Iris pigment epithelial cell (primary cell): ENCODE measurements around the gene GLT6D1.
A peak's percentile ranks its signal among the peaks of the same experiment; 100 is the strongest.

ENCODE experiments used
- DNase-seq: peaks from one replicate; pipeline ENCODE4 v3.0.0-alpha.2; 2011; ENCODE audit warnings: low read depth

The GLT6D1 gene

GRCh38 chr9:135608294-135608998 is 30.9 kb downstream of the GLT6D1 start:
- DNase-seq = no peak

GRCh38 chr9:135607401-135608293 is 31.7 kb downstream of the GLT6D1 start:
- no peak for DNase-seq

DNA sequence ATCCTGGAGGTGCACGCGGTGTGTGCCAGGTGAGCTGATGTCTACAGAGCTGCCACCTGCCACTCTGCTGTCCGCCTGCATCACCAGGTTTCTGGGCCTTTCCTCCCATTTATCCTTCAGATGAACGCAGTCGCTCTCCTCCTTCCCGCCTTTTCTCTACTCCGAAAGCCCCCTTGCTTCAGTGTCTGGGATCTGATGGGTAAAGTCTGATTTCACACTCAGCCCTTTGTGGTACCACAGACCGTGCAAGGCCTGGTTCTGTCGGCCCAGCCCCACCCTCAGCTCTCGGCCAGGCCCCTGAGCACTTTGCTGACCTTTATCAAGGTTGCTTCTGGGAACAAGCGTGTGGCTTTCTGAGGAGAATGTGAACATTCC is 32.5 kb downstream of the GLT6D1 start:
- DNase-seq = no peak

- DNase-seq = no peak
Observed at GRCh38 chr9:135605238-135605781, 34.0 kb downstream of the GLT6D1 start.

- no peak for DNase-seq
Observed at GRCh38 chr9:135604437-135605237, 34.7 kb downstream of the GLT6D1 start.

- DNase-seq = peak; percentile 24
Observed at GRCh38 chr9:135602789-135603481, 36.4 kb downstream of the GLT6D1 start.

DNA sequence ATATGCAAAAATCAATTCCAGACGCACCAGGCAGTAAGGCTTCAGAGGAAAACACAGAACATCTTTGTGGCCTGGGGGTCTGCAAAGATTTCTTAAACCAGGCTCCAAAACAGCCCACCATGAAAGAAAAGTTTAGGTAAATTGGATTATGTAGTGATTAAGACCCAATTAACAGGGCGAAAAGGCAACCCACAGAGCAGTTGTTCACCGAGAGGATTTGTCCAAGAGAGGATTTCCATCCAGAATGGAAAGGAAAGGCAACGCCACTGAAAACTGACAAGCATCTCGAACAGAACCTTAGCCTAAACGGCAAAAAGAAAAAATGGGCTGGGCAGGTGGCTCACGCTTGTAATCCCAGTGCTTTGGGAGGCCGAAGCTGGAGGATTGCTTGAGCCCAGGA is 37.4 kb downstream of the GLT6D1 start:
- DNase-seq = no peak

GRCh38 chr9:135600296-135600817 is 39.0 kb downstream of the GLT6D1 start:
- DNase-seq = no peak

- DNase-seq = no peak
Observed at GRCh38 chr9:135596211-135596610, 43.1 kb downstream of the GLT6D1 start.

DNA sequence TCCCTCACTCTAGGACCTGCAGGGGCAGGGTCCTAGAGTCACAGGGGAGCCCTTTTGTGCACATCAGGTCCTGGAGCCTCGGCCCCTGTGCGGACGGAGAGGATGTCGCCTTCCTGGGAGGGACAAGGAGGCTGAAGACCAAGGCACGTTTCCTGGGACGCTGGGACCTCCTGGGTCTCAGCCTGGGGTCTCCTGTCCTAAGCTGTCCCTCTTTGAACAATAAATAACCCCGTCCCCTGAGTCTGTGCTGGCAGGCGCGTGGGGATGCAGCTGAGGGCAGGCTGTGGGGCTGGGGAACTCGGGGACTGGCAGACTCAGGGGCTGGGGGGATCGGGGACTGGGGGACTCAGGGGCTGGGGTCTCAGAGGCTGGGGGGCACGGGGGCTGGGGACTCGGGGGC is 46.7 kb downstream of the GLT6D1 start:
- DNase-seq = no peak

DNA sequence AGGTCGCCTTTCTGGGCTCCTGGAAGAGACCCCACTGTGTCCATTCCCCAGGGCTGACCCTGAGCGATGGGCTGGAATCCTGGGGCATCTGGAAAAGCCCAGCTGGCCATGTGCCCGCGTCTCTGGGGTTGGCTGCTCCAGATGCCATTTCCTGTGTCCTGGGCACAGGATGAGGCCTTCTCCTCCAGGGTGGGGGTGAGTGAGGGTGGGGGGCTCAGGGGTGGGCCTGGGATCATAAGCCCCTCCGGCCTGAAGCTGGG is 47.1 kb downstream of the GLT6D1 start:
- DNase-seq = no peak

- DNase-seq = no peak
Observed at GRCh38 chr9:135591506-135592330, 47.6 kb downstream of the GLT6D1 start.

- DNase-seq = no peak
Observed at GRCh38 chr9:135590486-135591079, 48.8 kb downstream of the GLT6D1 start.

DNA sequence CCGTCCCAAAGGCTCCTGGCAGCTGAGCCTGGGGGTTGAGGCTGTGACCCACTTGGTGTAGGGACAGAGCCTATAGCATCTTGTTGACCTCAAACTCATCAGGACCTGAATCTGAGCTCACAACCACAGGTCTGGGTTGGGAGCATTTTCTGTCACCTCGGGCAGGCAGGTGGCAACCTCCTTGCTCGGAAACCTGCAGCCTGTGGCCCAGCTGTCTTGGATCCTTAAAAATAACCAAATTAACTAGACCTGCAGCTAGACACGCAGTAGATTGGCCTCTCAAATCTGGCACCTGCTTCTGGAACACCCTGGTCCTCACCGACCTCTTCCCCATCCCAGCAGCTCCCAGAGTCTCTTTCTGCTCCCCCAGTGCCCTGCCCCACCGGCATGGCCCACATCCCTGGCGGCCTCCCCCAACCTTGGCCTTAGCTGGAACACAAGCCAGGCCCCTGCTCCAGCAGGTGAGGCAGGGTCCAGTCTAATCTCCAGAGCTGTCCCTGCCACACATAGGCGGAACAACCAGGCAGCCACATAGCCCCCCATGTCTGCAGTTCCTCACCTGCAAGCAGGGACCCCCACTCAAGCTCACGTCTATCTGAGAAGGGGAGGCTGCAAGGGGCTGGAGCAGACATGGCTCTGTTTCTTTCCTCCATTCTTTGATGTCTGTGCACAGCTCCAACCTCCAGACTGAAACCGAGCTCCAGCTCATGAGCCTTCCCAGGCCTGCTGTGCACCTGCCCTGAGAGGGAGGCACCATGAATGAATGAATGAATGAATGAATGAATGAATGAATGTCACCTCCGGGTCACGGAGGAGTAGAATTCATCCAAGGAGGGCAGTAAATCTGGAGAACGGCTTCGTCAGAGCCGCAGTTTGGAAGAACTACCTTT is 49.5 kb downstream of the GLT6D1 start:
- no peak for DNase-seq

DNA sequence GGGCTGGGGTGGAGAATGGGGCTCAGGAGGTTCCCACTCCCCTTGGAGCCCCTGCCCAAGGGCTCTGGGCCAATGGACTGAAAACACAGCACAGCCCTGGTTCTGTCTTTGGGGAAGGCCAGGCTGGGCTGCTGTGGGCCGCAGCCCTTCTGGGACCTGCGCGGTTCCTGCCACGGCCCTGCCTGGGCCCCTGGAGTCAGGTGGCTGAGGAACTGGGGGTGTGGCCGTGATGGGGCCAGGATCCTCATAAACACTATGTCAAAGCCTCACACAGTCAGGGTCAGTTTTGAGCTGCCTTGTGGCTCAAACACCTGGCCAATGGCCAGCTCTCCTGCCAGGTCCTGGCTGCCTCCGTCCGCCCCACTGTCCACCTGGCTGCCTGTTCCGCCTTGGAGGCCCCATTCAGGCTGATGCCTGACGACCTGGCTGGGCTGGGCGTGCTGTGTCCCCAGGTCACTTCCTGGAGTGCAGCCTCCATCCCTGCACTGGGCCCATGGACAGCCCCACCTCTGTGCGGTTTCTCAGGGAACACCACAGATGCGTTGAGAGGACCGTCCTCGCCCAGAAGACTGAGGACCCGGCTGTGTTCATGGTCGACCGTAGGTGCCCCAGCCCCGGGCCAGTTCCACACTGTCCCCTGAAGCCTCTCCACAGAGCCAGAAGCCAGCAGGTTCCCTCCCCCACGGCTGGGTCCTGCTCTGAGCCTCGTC is 50.3 kb downstream of the GLT6D1 start:
- DNase-seq = no peak

DNA sequence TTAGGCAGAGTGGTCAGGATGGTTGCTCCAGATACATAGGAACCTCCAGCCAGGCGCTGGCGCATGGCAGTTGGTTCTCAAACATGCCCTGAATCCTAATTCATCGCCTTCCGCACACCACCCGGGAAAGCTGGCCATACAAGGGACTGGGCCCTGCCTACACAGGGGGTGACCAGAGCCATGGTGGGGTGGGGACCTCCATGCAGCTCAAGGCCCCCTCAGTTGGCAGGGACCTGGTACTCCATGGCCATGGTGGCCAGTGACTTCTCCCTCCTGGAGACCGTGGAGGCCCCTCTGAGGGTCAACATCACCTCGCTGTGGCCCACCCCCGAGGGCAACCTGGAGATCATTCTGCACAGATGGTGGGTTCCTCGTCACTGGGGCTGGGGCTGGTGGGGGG is 51.0 kb downstream of the GLT6D1 start:
- no peak for DNase-seq

DNA sequence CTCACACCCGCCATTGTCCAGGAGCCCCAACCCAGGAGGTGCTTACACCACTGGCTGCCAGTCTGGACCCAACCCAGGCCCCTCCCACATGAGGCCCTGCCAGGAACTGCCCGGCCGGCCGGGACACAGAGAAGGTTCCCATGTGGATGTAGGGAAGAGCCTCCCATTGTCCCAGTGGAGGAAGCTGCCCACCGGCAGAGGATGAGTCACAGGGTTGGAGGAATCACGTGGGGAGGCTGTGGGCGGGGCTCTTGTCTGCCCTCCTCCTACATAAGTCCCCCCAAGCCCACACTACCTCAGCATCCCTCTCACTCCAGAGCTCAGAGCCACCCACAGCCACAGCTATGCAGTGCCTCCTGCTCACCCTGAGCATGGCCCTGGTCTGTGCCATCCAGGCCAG is 51.7 kb downstream of the GLT6D1 start:
- DNase-seq = no peak

DNA sequence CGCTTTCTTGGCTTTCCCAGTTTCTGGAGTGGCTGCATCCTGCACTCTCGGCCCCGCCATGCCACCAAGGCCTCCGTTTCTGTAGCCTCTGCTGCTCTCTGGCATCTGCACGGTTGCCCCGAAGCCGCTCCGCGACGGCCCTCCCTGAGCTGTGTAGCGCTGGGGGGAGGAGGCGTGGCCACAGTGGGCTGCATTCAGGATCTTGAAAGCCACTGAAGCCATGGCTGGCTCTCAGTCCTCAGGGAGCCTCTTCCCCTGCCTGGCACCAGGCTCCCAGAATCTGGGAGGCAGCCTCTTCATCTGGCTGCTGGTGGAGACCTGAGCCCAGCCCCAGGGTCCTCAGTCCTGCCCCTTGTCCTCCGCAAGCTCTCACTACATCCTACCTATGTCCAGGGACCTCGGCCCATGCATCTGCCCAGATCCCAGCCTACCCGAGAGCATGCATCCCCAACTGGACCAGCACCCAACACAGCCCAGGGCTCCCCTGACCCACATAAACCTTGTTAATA is 52.7 kb downstream of the GLT6D1 start:
- no peak for DNase-seq

DNA sequence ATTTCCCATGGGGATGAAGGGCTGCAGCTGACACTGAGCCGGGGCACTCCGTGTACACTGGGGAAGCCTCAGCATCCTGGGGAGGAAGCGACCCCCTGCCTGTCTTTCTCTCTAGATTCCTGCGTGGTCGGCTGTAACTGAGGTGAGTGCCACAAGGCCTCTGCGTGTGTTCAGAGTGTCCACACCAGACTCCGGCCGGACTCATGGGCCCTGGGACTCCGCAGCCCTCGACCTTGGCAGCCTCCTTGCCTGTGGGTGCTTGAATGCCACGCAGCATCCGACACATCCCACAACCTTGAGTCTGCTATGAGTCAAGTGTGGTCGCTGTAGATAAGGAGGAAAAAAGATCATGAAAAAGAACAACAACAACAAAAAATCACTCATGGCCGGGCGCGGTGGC is 54.4 kb downstream of the GLT6D1 start:
- DNase-seq = peak; percentile 7
